IPS-NIHi11 (cell line): ENCODE results near the gene CYP4F12.

Experiments used
- DNase-seq: peaks from one replicate; pipeline ENCODE4 v3.0.0; 2012; ENCODE audit warnings: mixed read lengths, low spot score

CYP4F12 gene, protein sequence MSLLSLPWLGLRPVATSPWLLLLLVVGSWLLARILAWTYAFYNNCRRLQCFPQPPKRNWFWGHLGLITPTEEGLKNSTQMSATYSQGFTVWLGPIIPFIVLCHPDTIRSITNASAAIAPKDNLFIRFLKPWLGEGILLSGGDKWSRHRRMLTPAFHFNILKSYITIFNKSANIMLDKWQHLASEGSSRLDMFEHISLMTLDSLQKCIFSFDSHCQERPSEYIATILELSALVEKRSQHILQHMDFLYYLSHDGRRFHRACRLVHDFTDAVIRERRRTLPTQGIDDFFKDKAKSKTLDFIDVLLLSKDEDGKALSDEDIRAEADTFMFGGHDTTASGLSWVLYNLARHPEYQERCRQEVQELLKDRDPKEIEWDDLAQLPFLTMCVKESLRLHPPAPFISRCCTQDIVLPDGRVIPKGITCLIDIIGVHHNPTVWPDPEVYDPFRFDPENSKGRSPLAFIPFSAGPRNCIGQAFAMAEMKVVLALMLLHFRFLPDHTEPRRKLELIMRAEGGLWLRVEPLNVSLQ

DNA sequence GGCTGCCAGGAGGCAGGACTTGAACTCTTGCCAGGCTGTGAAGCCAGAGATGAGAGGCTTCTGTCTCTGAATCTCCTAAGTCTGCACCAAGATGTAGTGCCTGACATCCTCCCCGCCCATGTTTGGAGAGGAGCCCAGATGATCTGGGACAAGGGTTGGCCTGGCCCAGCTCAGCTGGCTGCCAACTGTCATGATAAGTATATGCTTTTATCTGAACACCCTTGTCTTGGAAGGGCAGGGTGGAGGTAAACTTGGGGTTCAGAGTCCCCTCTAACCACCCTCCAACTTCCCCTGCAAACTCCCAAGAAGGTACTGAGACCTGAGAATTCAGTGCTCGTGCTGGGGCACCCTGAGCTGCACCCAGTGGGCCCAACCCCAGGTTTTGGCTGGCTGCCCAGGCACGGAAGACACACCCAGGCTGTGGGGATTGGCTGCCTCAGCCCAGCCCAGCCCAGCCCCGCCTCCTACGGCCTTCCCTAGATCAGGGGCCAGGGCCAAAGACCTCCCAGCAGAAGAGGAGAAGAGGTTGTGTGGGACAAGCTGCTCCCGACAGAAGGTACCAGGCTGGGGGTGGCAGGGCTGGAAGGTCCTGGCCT lies at the start of gene CYP4F12:
TSS of gene CYP4F12 (plus strand) at position 508 of the 596 bp plus-strand sequence. CDS start 443 bp downstream, outside the sequence.
- DNase-seq: no peak

DNA sequence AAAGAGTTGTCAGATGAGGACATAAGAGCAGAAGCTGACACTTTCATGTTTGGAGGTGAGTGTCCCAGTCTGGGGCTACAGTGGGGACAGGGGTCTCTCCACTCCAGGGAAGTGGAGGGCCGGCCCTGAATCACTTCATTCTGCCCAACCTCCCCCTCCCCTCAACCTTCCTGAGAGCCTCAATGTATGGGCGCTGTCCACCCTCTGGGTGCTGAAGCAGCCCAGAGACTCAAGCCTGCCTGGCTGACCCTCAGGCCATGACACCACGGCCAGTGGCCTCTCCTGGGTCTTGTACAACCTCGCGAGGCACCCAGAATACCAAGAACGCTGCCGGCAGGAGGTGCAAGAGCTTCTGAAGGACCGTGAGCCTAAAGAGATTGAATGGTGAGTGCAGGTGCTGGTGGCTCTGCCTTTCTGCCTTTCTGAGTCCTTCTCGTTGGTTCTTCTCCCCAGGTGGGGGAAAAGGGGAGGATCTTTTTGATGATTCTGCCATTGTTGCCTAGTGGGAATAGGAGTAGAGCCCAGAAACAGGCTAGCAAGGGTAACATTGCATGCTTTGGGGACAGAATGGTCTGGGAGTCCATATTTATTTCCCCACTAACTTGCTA lies 49.1 kb upstream of the CYP4F12 start:
- peak; percentile 23 for DNase-seq

DNA sequence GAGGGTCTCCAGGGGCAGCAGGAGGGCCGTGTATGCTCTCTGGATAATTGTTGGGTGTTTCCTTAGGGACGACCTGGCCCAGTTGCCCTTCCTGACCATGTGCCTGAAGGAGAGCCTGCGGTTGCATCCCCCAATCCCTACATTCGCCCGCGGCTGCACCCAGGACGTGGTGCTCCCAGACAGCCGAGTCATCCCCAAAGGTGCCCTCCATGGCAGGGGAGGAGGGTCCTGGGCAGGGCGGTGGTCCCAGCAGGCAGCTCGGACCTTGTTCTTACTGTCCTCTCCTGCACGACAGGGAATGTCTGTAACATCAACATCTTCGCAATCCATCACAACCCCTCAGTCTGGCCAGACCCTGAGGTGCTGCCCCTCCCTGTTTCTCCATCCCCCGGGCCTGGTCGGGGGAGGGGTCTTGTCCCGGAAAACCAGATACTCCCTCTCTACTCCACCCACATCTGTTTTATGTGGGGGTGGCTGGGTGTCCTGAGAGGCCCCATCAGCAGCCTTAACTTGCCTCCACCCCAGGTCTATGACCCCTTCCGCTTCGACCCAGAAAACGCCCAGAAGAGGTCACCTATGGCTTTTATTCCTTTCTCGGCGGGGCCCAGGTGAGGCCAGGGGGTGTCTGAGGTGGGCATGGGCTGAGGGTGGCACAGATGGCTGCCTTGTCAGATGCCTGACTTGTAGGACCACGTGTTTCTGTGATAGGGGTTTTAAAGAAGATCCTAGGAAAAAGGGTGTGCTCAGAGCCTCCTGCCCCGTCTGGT lies 44.5 kb upstream of the CYP4F12 start:
- no peak for DNase-seq

DNA sequence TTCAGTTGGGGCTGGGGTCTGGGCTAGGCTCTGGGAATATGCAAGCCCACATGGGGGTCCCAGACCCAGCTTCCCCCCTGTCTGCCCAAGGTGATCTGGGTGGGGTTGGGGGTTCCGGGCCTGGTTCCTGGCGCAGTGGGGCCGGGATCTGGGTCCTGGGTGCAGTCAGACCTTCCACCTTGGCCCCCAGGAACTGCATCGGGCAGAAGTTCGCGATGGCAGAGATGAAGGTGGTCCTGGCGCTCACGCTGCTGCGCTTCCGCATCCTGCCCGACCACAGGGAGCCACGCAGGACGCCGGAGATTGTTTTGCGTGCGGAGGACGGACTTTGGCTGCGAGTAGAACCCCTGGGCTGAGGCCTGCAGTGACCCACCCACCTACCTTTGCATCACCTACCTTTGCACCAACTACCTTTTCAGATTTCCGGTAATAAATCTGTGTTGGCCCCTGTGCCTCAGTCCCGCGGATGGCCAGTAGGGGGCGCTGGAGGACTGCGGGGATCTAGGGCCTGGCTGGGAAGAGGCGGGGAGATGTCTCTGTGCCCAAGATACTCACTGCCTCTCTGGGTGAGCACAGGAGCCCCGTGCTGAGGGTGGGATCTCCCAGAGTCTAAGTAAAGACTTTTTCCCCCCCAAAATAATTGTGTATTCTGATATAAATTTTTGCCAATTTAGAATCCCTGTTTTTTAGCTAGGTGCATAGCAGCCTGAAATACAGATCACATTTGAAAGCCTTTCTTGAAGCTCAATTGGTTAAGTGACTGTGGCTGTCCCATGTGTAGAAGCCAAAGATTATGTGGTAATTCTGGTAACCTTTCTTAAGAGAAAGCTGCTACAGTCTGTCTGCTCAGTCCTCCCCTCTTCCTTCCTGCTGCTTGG lies 43.6 kb upstream of the CYP4F12 start:
- DNase-seq: peak; percentile 37

GRCh38 chr19:15631817-15632216 lies 41.1 kb upstream of the CYP4F12 start:
- peak; percentile 24 for DNase-seq

DNA sequence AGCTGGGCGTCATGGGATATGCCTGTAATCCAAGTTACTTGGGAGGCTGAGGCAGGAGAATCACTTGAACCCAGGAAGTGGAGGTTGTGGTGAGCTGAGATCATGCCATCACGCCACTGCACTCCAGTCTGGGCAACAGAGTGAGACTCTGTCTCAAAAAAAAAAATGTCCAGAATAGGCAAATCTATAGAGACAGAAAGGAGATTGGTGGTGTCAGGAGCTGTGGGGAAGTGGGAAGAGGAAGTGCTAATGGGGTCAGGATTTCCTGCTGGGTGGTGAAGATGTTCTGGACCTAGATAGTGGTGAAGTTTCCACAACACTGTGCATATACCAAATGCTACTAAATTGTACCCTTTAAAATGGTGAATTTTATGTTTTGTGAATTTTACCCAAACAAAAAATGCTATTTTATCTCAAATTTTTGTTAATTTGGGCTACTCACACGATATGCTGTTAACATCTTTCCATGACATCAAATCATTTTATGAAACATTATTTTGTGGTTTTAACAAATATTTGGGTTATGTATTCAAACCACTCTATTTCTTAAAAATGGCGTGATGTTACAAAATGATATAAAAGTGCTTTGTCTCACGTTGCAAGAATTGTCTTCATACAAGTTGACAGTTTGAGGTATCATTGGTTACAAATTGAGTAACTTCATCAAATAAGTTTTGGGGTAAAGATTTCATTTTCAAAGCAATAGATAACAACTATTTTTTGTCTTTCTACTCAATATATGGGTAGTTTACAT lies 39.6 kb upstream of the CYP4F12 start:
- no peak for DNase-seq

GRCh38 chr19:15634105-15634504 lies 38.8 kb upstream of the CYP4F12 start:
- no peak for DNase-seq

GRCh38 chr19:15635016-15635805 lies 37.7 kb upstream of the CYP4F12 start:
- no peak for DNase-seq

DNA sequence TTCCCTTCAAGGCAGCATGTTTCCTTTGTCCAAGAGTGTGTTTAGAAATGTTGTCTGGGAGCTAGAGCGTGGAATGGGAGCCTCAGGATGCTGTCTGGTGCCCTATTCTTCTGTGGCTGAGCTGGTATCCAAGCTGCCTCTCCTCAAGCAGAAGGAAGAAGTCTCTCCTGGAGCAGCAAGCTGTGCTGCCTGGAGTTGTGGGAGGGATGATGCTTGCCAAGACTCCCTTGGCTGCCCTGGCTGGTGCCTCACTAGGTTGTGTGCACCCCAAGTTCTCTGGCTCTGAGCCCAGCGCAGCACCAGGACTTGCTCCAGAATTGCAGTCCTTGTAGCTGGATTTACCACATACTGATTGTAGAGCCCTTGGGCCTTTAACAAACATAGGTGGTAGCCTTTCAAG lies 36.9 kb upstream of the CYP4F12 start:
- DNase-seq: no peak

GRCh38 chr19:15639596-15639995 lies 33.3 kb upstream of the CYP4F12 start:
- no peak for DNase-seq

DNA sequence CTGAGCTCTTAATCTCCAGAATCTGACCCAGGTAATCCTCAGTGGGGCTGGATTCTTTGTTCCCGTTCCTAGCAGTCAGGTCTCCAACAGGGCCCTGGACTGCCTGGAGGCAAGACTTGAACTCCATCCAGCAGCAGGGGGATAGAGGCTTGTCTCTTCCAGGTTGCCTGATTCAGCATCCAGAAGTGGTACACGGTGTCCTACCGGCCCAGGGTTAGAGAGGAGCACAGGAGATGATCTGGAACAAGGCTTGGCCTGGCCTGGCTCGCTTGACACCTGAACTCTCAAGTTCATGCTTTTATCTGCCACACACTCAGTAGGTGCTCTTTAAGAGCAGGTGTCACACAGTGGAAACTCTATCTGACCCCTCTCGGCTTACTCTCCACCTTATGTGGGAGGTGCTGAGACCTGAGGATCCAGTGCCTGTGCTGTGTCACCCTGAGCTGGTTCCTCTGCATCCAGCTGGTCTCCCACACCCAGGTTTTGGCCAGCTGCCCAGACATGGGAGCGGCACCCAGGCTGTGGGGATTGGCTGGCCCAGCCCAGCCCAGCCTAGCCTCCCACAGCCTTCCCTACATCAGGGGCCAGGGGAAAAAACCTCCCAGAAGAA lies 32.5 kb upstream of the CYP4F12 start, which contains the start of gene CYP4F3:
TSS of gene CYP4F3 (plus strand) at position 604 of the 610 bp plus-strand sequence. CDS start 519 bp downstream, outside the sequence.
- peak; percentile 39 for DNase-seq

DNA sequence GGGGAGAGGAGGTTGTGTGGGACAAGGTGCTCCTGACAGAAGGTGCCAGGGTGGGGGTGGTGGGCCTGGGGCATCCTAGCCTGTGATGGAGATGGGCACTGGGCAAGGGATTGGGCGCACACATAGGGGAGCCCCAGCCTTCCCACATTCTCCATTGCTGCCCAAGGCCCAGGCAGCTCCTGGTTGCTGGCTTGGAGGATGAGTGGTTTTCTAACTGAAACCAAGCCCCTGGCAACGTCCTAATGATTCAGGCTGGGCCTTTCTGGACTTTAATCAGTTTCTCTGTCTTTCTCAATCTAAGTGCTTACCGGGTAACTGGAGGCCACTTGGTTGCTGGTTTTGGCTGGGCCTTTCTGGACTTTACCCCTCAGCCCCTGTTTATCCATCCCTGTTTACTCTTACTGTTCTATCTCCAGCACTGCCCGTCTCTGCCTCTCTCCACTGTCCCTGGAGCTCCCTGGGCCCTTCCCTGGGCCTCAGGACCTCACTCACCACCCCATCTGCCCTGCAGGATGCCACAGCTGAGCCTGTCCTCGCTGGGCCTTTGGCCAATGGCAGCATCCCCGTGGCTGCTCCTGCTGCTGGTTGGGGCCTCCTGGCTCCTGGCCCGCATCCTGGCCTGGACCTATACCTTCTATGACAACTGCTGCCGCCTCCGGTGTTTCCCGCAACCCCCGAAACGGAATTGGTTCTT lies 31.8 kb upstream of the CYP4F12 start:
- no peak for DNase-seq

DNA sequence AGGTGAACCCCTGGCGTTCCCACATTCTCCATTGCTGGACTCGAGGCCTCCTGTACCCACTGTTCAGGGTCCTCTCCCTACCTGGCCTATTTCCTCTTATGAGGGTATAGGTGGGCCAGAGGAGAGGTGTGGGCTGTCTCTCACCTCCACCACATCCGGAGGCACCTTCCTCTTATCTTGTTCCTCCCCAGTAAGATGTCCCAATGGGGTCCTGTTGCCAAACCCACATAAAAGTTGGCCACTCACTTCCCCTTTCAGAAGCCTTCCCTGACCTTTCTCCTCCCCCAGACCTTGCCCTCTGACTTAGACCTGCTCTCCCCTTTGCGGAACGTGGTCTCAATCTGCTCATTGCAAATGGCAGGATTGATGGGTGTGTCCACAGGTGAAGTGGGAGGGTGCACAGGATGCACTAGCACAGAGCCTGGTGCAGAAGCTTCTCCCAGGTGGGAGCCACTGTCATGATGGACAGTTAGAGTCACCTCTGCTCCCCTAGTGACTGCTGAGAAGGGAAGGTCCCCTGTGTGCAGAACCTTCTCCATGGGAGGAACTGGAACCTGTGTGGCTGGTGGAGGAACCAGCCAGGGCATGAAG lies 30.9 kb upstream of the CYP4F12 start:
- no peak for DNase-seq

DNA sequence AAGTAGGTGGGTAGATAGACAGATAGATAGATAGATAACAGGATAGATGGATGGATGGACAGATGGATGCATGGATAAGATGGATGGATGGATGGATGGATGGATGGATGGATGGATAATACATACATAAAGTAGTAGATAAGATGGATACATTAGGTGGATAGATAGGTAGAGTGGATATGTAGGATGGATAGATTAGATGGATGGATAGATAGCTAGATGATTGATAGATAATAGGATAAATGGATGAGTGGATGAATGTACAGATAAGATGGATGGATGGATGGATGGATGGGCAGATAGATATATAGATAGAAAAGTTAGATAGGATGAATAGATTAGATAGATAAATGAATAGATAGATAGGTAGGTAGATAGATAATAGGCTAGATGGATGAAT lies 30.1 kb upstream of the CYP4F12 start:
- no peak for DNase-seq

GRCh38 chr19:15643387-15643786 lies 29.5 kb upstream of the CYP4F12 start:
- DNase-seq: no peak

DNA sequence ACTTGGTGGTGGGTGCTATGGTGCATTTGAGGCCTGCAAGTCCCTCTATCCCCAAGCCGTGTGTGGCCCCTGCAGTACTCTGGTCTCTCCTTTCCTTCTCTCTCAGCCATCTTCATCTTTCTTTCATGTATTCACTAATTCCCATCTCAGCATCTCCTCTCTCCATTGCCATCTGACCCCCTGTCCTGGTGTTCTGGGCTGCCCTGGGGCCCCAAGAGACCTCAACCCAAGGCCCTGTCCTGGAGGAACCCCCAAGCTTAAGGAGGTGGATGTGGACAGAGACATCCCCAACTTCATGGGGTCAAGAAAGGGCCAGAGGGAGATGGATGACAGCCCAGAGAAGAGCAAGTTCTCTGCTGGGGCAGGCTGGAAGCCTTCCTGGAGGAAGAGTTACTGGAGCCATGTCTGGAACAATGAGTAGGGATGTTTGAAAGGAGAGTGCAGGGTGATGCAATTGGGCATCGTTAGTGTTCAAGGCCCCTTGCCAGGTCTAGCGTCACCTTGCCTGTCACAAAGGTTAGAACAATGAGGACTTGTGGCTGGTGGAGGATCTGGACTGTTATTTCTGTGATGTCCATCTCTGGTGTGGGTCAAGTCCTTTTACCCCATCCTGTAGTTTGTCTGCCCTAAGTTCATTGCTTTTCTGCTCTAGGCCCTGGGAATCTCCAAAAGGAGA lies 28.7 kb upstream of the CYP4F12 start:
- no peak for DNase-seq

GRCh38 chr19:15644816-15645215 lies 28.1 kb upstream of the CYP4F12 start:
- no peak for DNase-seq
